Parathyroid adenoma (tissue), 2 donors: Measurements from ENCODE around the gene SCGB1C1.

Experiments
- H2AFZ ChIP-seq: fragments of 300-600 bp; sonication (generic); one replicate; pipeline ENCODE4 v1.7.0; 2017; ENCODE audit warnings: antibody characterized with exemption, mild to moderate bottlenecking
- H3K27ac ChIP-seq: fragments of 300-600 bp; sonication (generic); one replicate; pipeline ENCODE4 v1.7.0; 2017
- H3K27me3 ChIP-seq: fragments of 300-600 bp; sonication (generic); one replicate; pipeline ENCODE4 v1.7.0; 2017; ENCODE audit warnings: low read length; ENCODE audit not compliant: control insufficient read depth, insufficient read depth
- H3K36me3 ChIP-seq: fragments of 300-600 bp; sonication (generic); one replicate; pipeline ENCODE4 v1.7.0; 2017; ENCODE audit warnings: low read length; ENCODE audit not compliant: control insufficient read depth, insufficient read depth
- H3K4me1 ChIP-seq: fragments of 300-600 bp; sonication (generic); one replicate; pipeline ENCODE4 v1.7.0; 2017; ENCODE audit warnings: control low read depth
- H3K4me2 ChIP-seq: fragments of 300-600 bp; sonication (generic); one replicate; pipeline ENCODE4 v1.7.0; 2017; ENCODE audit warnings: low read length
- H3K4me3 ChIP-seq: fragments of 300-600 bp; sonication (generic); one replicate; pipeline ENCODE4 v1.7.0; 2017; ENCODE audit warnings: low read depth, low read length
- H3K79me2 ChIP-seq: fragments of 300-600 bp; sonication (generic); one replicate; pipeline ENCODE4 v1.7.0; 2017; ENCODE audit warnings: control low read depth
- H3K9ac ChIP-seq: fragments of 300-600 bp; sonication (generic); one replicate; pipeline ENCODE4 v1.7.0; 2017; ENCODE audit warnings: mild to moderate bottlenecking
- H3K9me3 ChIP-seq: fragments of 300-600 bp; sonication (generic); one replicate; pipeline ENCODE4 v1.7.0; 2017; ENCODE audit warnings: low read length; ENCODE audit not compliant: control insufficient read depth
- TF ChIP-seq, protein P1 (sequence below): fragments of 300-600 bp; sonication (generic); IDR thresholded peaks from one replicate; pipeline ENCODE4 v1.7.0; 2017; ENCODE audit warnings: antibody characterized with exemption, mild to moderate bottlenecking
- donor health status: primary hyperparathyroidism.

Gene SCGB1C1

DNA sequence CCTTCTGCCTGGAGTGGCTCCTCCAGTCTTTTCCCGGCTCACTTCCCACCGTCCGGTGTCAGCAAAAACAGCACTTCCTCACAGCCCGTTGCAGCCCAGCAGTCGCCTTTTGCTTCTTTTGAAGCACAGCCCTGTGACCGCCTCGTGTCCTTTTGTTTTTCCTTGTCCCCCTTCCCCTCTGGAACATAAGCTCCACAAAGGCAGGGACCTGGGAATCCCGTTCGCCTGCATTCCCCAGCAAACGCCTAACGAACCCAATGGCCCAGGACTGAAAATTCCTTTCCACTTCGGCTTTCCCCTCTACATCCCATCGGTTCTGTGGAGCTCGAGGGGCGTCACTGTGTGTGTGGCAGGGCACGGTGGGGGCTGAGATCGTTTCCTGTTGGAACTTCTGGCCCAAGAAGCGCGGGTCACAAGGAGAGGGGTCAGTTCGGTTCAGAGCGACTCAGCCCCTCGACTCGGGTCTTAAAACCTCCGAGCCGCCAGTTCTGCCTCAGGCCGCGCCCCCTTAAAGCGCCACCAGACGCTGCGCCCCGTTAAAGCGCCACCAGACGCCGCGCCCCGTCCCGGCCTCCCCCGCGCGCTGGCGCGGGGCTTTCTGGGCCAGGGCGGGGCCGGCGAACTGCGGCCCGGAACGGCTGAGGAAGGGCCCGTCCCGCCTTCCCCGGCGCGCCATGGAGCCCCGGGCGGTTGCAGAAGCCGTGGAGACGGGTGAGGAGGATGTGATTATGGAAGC is 15.5 kb downstream of the SCGB1C1 start:
- H3K4me2 ChIP-seq, result peak overlapping the region; percentile 74
- H3K36me3 ChIP-seq, result no peaks in the 10 kb centered on the region
- TF ChIP-seq, protein P1, sequence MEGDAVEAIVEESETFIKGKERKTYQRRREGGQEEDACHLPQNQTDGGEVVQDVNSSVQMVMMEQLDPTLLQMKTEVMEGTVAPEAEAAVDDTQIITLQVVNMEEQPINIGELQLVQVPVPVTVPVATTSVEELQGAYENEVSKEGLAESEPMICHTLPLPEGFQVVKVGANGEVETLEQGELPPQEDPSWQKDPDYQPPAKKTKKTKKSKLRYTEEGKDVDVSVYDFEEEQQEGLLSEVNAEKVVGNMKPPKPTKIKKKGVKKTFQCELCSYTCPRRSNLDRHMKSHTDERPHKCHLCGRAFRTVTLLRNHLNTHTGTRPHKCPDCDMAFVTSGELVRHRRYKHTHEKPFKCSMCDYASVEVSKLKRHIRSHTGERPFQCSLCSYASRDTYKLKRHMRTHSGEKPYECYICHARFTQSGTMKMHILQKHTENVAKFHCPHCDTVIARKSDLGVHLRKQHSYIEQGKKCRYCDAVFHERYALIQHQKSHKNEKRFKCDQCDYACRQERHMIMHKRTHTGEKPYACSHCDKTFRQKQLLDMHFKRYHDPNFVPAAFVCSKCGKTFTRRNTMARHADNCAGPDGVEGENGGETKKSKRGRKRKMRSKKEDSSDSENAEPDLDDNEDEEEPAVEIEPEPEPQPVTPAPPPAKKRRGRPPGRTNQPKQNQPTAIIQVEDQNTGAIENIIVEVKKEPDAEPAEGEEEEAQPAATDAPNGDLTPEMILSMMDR, result no peak
- no peaks in the 10 kb centered on the region for H3K27me3 ChIP-seq
- peak overlapping the region; percentile 95 for H3K4me3 ChIP-seq
- peaks cover 7% of the 10 kb centered on the region for H3K79me2 ChIP-seq
- peak overlapping the region; percentile 68 for H3K9ac ChIP-seq
- no peaks in the 10 kb centered on the region for H3K9me3 ChIP-seq
- H3K27ac ChIP-seq, result peak overlapping the region; percentile 93
- peaks cover 8% of the 10 kb centered on the region for H3K4me1 ChIP-seq
- peak overlapping the region; percentile 75 for H2AFZ ChIP-seq

DNA sequence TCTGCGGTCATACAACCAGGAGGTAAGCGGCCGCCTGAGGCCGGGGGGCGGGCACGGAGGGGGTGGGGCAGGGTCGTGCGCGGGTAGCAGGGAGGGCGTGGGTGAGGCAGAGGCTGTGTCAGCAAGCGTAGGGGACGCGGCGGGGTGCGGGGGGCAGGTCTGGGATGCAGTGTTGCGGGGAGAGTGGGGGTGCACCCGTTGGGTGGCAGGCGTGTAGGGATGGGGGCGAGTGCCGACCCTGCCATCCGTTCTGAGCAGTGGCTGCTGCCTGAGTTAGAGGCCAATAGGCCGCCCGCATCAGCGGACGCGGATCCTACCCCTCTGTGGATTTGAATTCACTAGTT is 16.0 kb downstream of the SCGB1C1 start:
- peak overlapping the region; percentile 74 for H3K4me2 ChIP-seq
- H3K4me1 ChIP-seq, result peaks cover 8% of the 10 kb centered on the region
- H3K27me3 ChIP-seq, result no peaks in the 10 kb centered on the region
- no peaks in the 10 kb centered on the region for H3K9me3 ChIP-seq
- H3K4me3 ChIP-seq, result peak overlapping the region; percentile 95
- H3K79me2 ChIP-seq, result peaks cover 7% of the 10 kb centered on the region
- peak overlapping the region; percentile 75 for H2AFZ ChIP-seq
- H3K9ac ChIP-seq, result no peak overlapping the region
- H3K27ac ChIP-seq, result peak overlapping the region; percentile 93
- TF ChIP-seq, protein P1, result no peak
- no peaks in the 10 kb centered on the region for H3K36me3 ChIP-seq

DNA sequence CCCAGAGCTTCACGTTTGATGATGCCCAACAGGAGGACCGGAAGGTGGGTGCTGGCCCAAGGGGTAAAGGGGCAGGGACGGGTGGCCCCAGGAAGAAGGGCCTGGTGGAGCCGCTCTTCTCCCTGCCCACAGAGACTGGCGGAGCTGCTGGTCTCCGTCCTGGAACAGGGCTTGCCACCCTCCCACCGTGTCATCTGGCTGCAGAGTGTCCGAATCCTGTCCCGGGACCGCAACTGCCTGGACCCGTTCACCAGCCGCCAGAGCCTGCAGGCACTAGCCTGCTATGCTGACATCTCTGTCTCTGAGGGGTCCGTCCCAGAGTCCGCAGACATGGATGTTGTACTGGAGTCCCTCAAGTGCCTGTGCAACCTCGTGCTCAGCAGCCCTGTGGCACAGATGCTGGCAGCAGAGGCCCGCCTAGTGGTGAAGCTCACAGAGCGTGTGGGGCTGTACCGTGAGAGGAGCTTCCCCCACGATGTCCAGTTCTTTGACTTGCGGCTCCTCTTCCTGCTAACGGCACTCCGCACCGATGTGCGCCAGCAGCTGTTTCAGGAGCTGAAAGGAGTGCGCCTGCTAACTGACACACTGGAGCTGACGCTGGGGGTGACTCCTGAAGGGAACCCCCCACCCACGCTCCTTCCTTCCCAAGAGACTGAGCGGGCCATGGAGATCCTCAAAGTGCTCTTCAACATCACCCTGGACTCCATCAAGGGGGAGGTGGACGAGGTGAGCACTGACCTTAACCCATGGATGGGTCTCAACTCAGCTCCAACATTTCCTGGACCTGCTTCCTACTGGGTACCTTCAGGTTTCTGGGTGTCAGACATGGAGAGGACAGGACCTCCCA is 16.6 kb downstream of the SCGB1C1 start:
- H3K4me3 ChIP-seq, result peak overlapping the region; percentile 95
- H3K79me2 ChIP-seq, result peaks cover 7% of the 10 kb centered on the region
- TF ChIP-seq, protein P1, result no peak
- H3K9ac ChIP-seq, result no peak overlapping the region
- no peaks in the 10 kb centered on the region for H3K27me3 ChIP-seq
- no peaks in the 10 kb centered on the region for H3K36me3 ChIP-seq
- H2AFZ ChIP-seq, result no peak overlapping the region
- peak overlapping the region; percentile 74 for H3K4me2 ChIP-seq
- no peak overlapping the region for H3K27ac ChIP-seq
- H3K9me3 ChIP-seq, result no peaks in the 10 kb centered on the region
- H3K4me1 ChIP-seq, result peaks cover 8% of the 10 kb centered on the region

DNA sequence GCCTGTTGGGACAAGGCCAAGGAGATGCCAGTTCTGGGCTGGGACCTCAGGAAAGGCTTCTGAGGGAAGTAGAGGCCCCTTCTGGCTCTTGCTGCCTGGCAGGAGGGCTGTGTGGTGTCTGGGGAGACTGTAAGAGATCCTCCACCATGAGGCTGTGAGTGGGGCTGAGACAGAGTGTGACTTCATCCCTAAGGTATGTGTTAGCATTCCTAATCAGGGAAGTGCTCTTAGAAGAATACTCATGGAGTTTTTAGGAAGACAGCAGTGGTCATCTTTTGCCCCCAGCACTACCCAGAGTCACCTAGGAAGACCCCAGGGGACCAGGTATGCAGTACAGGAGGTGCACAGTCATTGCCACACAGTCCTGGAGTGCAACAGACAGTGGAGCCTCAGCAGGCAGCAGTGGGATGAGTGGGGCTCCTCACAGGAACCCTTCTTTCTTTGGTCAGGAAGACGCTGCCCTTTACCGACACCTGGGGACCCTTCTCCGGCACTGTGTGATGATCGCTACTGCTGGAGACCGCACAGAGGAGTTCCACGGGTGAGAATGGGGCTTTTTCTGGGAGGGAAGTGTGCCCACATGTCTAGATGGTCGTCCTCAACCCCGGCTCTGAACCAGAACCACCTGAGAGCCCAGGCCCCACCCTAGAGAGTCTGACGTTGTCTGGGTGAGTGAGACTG is 17.4 kb downstream of the SCGB1C1 start:
- Histone ChIP-seq H3K27ac (no peak overlapping the region), H3K9ac (no peak overlapping the region)

More for the DNA sequence above, 17.4 kb downstream of the SCGB1C1 start:
- Histone ChIP-seq H3K4me3 (no peak overlapping the region), H3K27me3 (no peaks in the 10 kb centered on the region), H3K4me1 (peaks cover 8% of the 10 kb centered on the region), H3K36me3 (no peaks in the 10 kb centered on the region), H3K4me2 (no peak overlapping the region), H3K9me3 (no peaks in the 10 kb centered on the region), H2AFZ (no peak overlapping the region), H3K79me2 (peaks cover 7% of the 10 kb centered on the region)
- TF ChIP-seq, protein P1, result no peak
